GM12891 (cell line): ENCODE measurements around the gene NHSL2.

Experiments
- DNase-seq: peaks from one replicate; pipeline ENCODE4 v3.0.0; 2011; ENCODE audit warnings: low spot score; ENCODE audit not compliant: insufficient read length
- FAIRE-seq: peaks from 2 replicates; lab custom pipeline; 2011; peaks lifted over from hg19 to GRCh38; lab: Jason Lieb, UNC
- PAX5 ChIP-seq: IDR thresholded peaks from 2 replicates; pipeline ENCODE4 v1.6.1; 2011; ENCODE audit warnings: low read length, moderate library complexity, mild to moderate bottlenecking; ENCODE audit not compliant: insufficient read depth, severe bottlenecking
- POLR2A ChIP-seq: IDR thresholded peaks from 2 replicates; pipeline ENCODE4 v1.6.1; 2011; ENCODE audit warnings: low read depth, low read length, control low read depth
- POLR2AphosphoS5 ChIP-seq: IDR thresholded peaks from 2 replicates; pipeline ENCODE4 v1.6.1; 2011; ENCODE audit warnings: low read depth, low read length, control low read depth
- POU2F2 ChIP-seq: IDR thresholded peaks from 2 replicates; pipeline ENCODE4 v1.6.1; 2011; ENCODE audit warnings: low read depth, mild to moderate bottlenecking, control low read depth, low read length, moderate library complexity
- SPI1 ChIP-seq: IDR thresholded peaks from 2 replicates; pipeline ENCODE4 v1.6.1; 2011; ENCODE audit warnings: low read depth, low read length, control low read depth
- TAF1 ChIP-seq: IDR thresholded peaks from 2 replicates; pipeline ENCODE4 v1.6.1; 2011; ENCODE audit warnings: low read depth, low read length, control low read depth

The NHSL2 gene

DNA sequence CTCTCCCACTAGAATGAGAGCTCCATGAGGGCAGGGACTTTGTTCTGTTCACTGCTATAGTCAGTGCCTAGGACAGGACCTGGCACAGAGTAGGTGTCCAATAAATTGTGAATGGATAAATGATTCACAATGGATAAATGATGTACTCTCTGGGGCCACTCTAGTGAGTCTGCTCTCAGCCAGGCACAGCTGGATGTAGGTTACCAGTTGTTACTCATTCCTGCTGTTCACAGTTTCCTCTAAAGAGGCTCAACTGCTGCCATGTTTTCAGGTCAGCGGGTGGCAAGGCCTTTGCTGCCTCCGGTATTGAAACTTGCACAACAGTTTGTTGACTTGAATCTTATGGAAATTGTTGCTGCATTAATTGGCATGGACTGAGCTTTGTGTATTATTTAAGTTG, 99.1 kb downstream of the NHSL2 start:
- FAIRE-seq (no peak), DNase-seq (no peak)
- TF ChIP-seq POLR2AphosphoS5 (no peak), POLR2A (no peak), PAX5 (no peak), POU2F2 (no peak), SPI1 (no peak), TAF1 (no peak)

DNA sequence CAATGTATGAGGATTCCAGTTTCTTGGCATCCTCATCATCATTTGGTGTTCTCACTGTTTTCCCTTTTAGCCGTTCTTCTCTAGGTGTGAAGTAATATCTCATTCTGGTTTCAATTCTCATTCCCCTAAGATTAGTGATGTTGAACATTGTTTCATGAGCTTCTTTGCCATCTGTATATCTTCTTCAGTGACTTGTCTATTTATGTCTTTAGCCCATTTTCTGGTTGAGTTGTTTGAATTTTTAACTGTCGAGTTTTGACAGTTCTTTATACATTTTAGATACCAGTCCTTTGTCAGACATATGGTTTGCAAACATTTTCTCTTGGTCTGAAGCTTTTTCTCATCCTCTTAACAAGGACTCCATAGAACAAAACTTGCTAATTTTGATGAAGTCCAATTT, 101.1 kb downstream of the NHSL2 start:
- DNase-seq = no peak
- no peak for FAIRE-seq

DNA sequence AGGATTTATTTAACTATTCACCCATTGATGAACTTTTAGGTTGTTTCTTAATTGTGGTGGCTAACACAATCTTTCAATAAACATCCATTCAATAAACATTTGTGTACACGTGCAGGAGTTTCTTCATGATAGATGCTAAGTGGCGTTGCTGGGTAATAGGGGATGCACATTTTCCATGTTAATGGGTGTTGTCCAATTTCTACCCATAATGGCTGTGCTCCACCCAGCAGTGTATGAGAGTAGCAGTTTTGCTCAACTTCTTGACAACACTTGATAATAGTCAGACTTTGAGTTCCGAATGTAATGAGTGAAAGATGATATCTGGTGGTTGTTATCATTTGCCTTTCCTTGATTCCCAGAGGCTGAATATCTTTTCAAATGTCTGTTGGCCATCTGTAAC, 104.7 kb downstream of the NHSL2 start:
- no peak for FAIRE-seq
- no peak for TF ChIP-seq POLR2A
- TF ChIP-seq TAF1 = no peak
- no peak for TF ChIP-seq POU2F2
- TF ChIP-seq POLR2AphosphoS5 = no peak
- TF ChIP-seq SPI1 = no peak
- TF ChIP-seq PAX5 = no peak

More for the DNA sequence above, 101.1 kb downstream of the NHSL2 start:
- no peak for TF ChIP-seq POU2F2
- TF ChIP-seq TAF1 = no peak

DNA sequence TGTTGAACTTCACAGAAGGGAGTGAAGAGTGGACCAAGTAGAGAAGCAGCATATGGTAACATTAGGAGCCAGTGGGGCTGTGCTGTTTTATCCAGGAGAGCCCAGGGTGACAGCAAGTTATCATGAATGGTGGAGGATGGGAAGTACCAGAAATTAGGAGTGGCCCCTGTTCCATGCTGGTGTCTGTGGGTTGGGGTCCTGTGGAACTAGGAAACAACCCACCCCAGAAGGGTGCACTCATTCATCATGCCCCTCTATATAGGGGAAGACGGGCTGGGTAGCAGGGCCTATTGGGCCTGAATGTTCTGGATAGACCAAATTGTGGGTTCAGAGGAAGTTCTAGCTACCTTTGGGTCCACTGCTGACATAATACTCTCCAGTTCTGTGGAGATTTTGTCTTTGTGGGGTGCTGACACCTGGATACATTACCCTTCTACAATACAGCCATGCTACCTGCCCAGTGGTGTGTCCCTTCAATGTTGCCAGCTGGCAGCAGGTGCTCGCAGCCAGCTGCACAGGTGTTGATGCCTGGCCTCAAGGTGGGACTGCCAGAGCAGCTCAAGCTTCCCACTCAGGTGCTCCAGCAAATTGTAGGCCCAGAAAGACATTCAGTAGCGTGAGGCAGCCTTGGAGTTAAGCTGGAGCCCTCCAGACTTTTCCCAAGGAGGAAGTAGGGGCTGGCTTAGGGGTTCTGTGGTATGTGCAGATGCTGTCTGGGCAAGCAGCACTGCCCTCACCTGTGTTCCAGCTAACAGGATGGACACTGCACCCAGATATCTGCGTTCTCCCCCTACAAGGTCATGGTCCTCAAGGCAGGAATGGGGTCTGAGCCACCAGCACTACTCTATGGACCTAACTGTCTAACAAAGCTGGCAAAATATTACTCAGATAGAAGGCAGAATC, 106.5 kb downstream of the NHSL2 start:
- no peak for FAIRE-seq
- TF ChIP-seq PAX5 (no peak), POLR2AphosphoS5 (no peak)
- no peak for DNase-seq

More for the DNA sequence above, 104.7 kb downstream of the NHSL2 start:
- DNase-seq = no peak

DNA sequence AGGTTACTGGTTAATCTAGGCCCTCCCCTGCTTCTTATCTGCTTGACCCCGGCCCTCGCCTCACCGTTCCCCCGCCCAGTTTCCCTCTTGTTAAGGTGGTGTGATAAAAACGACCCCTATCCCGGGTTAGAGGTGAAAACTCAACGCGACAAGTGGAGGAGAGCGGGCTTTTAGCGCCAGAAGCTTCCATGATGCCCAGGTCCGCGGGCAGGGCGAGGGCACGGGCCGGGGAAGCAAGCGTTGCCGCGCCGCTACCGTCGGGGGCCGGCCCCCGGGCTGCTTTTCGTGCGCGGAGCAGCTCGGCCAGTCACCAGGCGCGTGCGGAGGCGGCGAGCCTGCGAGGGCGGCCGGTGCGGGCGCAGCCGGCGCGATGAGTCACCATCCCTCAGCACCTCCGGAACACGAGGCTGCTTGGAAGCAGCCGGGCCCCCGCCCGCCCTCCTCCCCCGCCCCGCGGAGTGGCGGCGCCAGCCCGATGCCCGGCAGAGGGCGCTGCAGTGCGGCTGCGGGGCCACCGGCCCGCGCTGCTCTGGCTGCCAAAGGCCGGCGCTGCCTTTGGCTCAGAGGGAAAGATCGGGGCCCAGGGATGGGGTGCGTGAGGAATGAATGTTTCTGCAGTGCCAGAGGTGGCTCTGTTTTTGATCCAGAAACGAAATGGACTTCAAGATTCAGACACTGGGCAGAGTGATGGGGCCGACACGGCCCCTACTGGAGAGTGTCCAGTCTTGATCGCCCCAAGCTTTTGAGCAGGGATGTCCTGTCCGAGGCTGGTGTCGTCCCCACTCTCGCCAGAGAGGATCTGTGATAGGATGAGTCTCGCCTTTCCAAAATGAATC, 107.8 kb downstream of the NHSL2 start:
- peak; percentile 66 for FAIRE-seq
- DNase-seq = peak; percentile 52
- TF ChIP-seq PAX5 (peak; percentile 12), SPI1 (no peak)

DNA sequence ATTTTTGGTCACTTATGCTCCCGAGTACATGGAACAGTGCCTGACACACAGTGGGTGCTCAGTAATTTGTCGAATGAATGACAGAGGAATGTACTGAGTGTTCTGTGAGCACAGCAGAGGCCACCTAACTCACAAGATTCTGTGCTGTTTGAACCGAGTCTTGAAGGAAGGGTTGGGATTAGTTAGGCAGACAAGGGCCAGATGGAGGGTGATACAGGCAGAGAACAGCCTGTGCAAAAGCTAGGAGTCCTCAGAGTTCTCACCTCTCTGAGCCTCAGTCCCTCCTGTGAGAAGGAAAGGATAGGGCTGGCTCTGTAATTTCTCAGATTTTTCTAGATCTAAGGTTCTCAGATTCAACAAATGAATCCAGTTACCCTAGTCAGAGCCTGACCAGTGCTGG, 108.8 kb downstream of the NHSL2 start:
- TF ChIP-seq SPI1 = no peak
- no peak for TF ChIP-seq POLR2A
- no peak for TF ChIP-seq POLR2AphosphoS5
- TF ChIP-seq TAF1 = no peak
- TF ChIP-seq PAX5 = no peak
- no peak for TF ChIP-seq POU2F2
- DNase-seq (no peak), FAIRE-seq (no peak)

DNA sequence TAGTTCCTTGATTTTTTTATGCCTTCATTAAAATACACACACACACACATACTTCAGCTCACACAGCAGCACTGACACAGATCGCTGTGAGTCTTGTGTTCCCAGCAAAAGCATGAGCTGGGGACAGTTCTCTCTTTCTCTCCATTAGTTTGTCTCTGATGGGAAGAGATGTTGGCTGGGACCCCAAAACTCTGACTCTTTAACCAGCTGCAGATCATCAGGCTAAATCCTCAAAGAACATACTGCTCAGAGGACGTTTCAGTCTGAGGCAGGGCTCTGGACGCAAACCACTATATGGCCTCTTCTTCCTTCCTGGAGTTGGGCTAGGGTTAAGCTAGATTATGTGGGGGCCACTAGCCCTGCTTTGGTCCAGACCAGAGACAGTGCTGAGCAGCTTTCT, 109.6 kb downstream of the NHSL2 start:
- DNase-seq (no peak), FAIRE-seq (no peak)
- TF ChIP-seq POU2F2 (no peak), SPI1 (no peak), PAX5 (no peak), POLR2AphosphoS5 (no peak), TAF1 (no peak), POLR2A (no peak)

DNA sequence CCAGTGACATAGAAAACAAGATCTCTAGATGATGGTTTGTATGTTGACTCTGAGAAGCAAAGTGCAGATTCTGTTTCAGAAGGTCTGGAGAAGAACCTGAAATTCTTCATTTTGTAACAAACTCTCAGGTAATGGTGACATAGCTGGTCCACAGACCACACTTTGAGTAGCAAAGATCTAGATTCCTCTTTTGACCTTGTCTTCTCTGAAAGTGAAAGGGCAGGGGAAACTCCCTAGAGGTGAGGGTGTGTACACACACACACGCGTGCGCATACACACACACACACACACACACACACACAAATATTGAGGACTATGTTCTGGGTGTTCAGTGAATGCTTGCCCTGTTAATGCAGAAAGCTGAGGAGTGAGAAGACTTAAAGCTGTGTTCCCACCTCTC, 110.1 kb downstream of the NHSL2 start:
- no peak for TF ChIP-seq POLR2AphosphoS5
- no peak for TF ChIP-seq POU2F2
- TF ChIP-seq POLR2A = no peak
- TF ChIP-seq PAX5 = no peak
- TF ChIP-seq SPI1 = no peak
- TF ChIP-seq TAF1 = no peak
- peak; percentile 9 for DNase-seq
- FAIRE-seq = peak; percentile 73

DNA sequence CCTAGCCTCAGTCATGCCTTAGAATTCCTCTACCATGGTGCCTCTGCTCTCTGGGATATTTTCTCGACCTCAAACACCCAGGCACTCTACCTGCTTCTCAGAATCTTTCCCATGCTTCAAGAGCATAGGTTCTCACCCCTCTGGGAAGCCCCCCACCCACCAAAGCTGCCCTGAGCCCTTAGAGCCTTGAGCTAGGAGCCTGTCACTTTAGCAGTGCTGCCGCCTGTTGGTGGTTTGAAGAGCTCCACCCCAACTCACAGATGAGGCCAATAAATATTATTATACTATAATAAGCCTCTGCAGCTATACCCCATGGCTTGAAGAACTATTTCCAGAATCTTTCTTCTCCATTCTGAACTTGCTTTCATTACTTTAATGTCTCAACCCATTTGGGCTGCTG, 111.3 kb downstream of the NHSL2 start:
- no peak for DNase-seq
- no peak for FAIRE-seq
- TF ChIP-seq PAX5 = no peak
- TF ChIP-seq TAF1 = no peak
- no peak for TF ChIP-seq POLR2AphosphoS5
- TF ChIP-seq POLR2A = no peak
- TF ChIP-seq POU2F2 = no peak
- TF ChIP-seq SPI1 = no peak

DNA sequence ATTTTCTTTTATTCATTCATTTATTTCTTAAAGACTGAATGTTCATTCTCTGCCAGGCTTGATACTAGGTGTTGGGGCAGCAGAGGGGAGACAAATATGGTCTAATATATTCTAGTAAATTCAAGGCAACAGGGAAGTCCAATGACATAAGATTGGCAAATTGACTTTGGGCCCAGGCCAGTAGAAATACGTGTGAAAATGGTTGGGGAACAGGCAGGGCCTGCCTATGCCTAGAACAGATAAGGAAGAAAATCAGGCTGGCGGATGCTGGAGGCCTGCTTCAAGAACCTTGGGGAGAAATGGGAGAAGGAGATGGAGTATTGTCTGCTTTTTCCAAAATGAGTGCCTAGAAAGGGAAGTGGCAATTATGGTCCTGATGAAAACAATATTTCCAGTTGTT, 112.4 kb downstream of the NHSL2 start:
- no peak for DNase-seq
- TF ChIP-seq SPI1 = no peak
- no peak for TF ChIP-seq TAF1
- TF ChIP-seq PAX5 = no peak
- TF ChIP-seq POLR2AphosphoS5 = no peak
- TF ChIP-seq POLR2A = no peak
- no peak for TF ChIP-seq POU2F2
- no peak for FAIRE-seq
